H9 (cell line): ENCODE measurements around the gene DOCK1. TPM values are rescaled to one million over a fixed set of nuclear protein-coding genes. Genes with fewer than 3 reads are reported as not detected.

Experiments
- DNase-seq: peaks from one replicate; pipeline ENCODE4 v3.0.0-alpha.2; 2017
- H2AFZ ChIP-seq: one replicate; pipeline ENCODE4 v1.6.1; 2013; ENCODE audit warnings: mild to moderate bottlenecking, low read length, control low read depth, moderate library complexity
- H2AK5ac ChIP-seq: 2 replicates; pipeline ENCODE4 v1.6.1; 2013; ENCODE audit warnings: low read length, control low read depth, mixed read lengths; ENCODE audit not compliant: insufficient read length
- H2BK120ac ChIP-seq: one replicate; pipeline ENCODE4 v1.6.1; 2013; ENCODE audit warnings: low read depth, mild to moderate bottlenecking, low read length, control low read depth, inconsistent platforms; ENCODE audit not compliant: poor library complexity, severe bottlenecking
- H2BK12ac ChIP-seq: 2 replicates; pipeline ENCODE4 v1.6.1; 2013; ENCODE audit warnings: low read length, control low read depth, mixed read lengths, low read depth; ENCODE audit not compliant: insufficient read length
- H2BK15ac ChIP-seq: 2 replicates; pipeline ENCODE4 v1.6.1; 2013; ENCODE audit warnings: low read depth, low read length, control low read depth
- H2BK20ac ChIP-seq: one replicate; pipeline ENCODE4 v1.6.1; 2013; ENCODE audit warnings: low read depth, mild to moderate bottlenecking, low read length, control low read depth, inconsistent platforms; ENCODE audit not compliant: poor library complexity, severe bottlenecking
- H2BK5ac ChIP-seq: 2 replicates; pipeline ENCODE4 v1.6.1; 2013; ENCODE audit warnings: low read length, control low read depth, mixed read lengths; ENCODE audit not compliant: insufficient read length
- H3K14ac ChIP-seq: 2 replicates; pipeline ENCODE4 v1.6.1; 2013; ENCODE audit warnings: low read length, control low read depth; ENCODE audit not compliant: insufficient read depth
- H3K18ac ChIP-seq: 2 replicates; pipeline ENCODE4 v1.6.1; 2013; ENCODE audit warnings: low read depth, mild to moderate bottlenecking, mixed read lengths, low read length, control low read depth; ENCODE audit not compliant: insufficient read length
- H3K23ac ChIP-seq: 2 replicates; pipeline ENCODE4 v1.6.1; 2013; ENCODE audit warnings: low read length, control low read depth, mixed read lengths, low read depth; ENCODE audit not compliant: insufficient read length
- H3K23me2 ChIP-seq: 2 replicates; pipeline ENCODE4 v1.6.1; 2013; ENCODE audit warnings: low read depth, mild to moderate bottlenecking, mixed read lengths, low read length, control low read depth; ENCODE audit not compliant: insufficient read length, poor library complexity, severe bottlenecking
- H3K27ac ChIP-seq: 2 replicates; pipeline ENCODE4 v1.5.1; 2013; ENCODE audit warnings: low read length, control low read depth, mixed read lengths, low read depth; ENCODE audit not compliant: insufficient read length
- H3K27me3 ChIP-seq: 2 replicates; pipeline ENCODE4 v1.6.1; 2013; ENCODE audit warnings: low read length, control low read depth, inconsistent platforms; ENCODE audit not compliant: insufficient read depth
- H3K4ac ChIP-seq: 2 replicates; pipeline ENCODE4 v1.6.1; 2013; ENCODE audit warnings: low read depth, mild to moderate bottlenecking, control low read depth, inconsistent platforms, low read length, moderate library complexity
- H3K4me1 ChIP-seq: 2 replicates; pipeline ENCODE4 v1.6.1; 2013; ENCODE audit warnings: low read length, control low read depth, inconsistent platforms; ENCODE audit not compliant: insufficient read depth
- H3K4me2 ChIP-seq: 2 replicates; pipeline ENCODE4 v1.6.1; 2013; ENCODE audit warnings: low read length, control low read depth, mixed read lengths; ENCODE audit not compliant: insufficient read length, insufficient read depth
- H3K56ac ChIP-seq: 2 replicates; pipeline ENCODE4 v1.6.1; 2013; ENCODE audit warnings: low read depth, mild to moderate bottlenecking, mixed read lengths, low read length, control low read depth; ENCODE audit not compliant: insufficient read length
- H3K79me1 ChIP-seq: 2 replicates; pipeline ENCODE4 v1.6.1; 2013; ENCODE audit warnings: low read depth, mild to moderate bottlenecking, moderate library complexity, low read length, control low read depth, inconsistent platforms; ENCODE audit not compliant: insufficient read depth, poor library complexity, severe bottlenecking
- H3K79me2 ChIP-seq: 2 replicates; pipeline ENCODE4 v1.6.1; 2013; ENCODE audit warnings: low read length, control low read depth, inconsistent platforms; ENCODE audit not compliant: insufficient read depth
- H3K9ac ChIP-seq: 2 replicates; pipeline ENCODE4 v1.6.1; 2013; ENCODE audit warnings: low read length, control low read depth, mixed read lengths; ENCODE audit not compliant: insufficient read length; ENCODE audit errors: extremely low read depth
- H3K9me3 ChIP-seq: one replicate; pipeline ENCODE4 v1.6.1; 2013; ENCODE audit warnings: low read depth, low read length, inconsistent platforms; ENCODE audit not compliant: control insufficient read depth
- H3T11ph ChIP-seq: one replicate; pipeline ENCODE4 v1.6.1; 2013; ENCODE audit warnings: mild to moderate bottlenecking, low read length, control low read depth, inconsistent platforms
- H4K20me1 ChIP-seq: one replicate; pipeline ENCODE4 v1.6.1; 2013; ENCODE audit not compliant: control insufficient read depth, insufficient read length, insufficient read depth
- H4K5ac ChIP-seq: 2 replicates; pipeline ENCODE4 v1.6.1; 2013; ENCODE audit warnings: low read depth, mild to moderate bottlenecking, mixed read lengths, low read length, control low read depth; ENCODE audit not compliant: insufficient read length
- H4K8ac ChIP-seq: replicated peaks from 2 replicates; pipeline ENCODE4 v1.6.1; 2013; ENCODE audit warnings: low read length, control low read depth, mixed read lengths, low read depth; ENCODE audit not compliant: insufficient read length
- H4K91ac ChIP-seq: 2 replicates; pipeline ENCODE4 v1.6.1; 2013; ENCODE audit warnings: low read depth, mild to moderate bottlenecking, moderate library complexity, mixed read lengths, low read length, control low read depth; ENCODE audit not compliant: insufficient read length
- H3K27ac Mint-ChIP-seq, 3 experiments: 2 replicates in 2 of 3; 3 replicates in 1 of 3; pipeline ENCODE4 v1.8.0; 2020 to 2021; ENCODE audit warnings: mixed read lengths in 3 of 3, mild to moderate bottlenecking in 1 of 3, moderate library complexity in 1 of 3
- H3K27me3 Mint-ChIP-seq: 2 replicates; pipeline ENCODE4 v1.8.0; 2021; ENCODE audit warnings: low read depth, mild to moderate bottlenecking, moderate library complexity, mixed read lengths
- H3K36me3 Mint-ChIP-seq, 3 experiments: 2 replicates in 2 of 3; 3 replicates in 1 of 3; pipeline ENCODE4 v1.8.0; 2020 to 2021; ENCODE audit warnings: low read depth in 3 of 3, mixed read lengths in 3 of 3; ENCODE audit not compliant: insufficient read depth in 1 of 3
- H3K4me1 Mint-ChIP-seq, 2 experiments: 2 replicates each; pipeline ENCODE4 v1.8.0; 2020; ENCODE audit warnings: mixed read lengths in 2 of 2
- H3K4me3 Mint-ChIP-seq, 2 experiments: 2 replicates in 1 of 2; 3 replicates in 1 of 2; pipeline ENCODE4 v1.8.0; 2020 to 2021; ENCODE audit warnings: mild to moderate bottlenecking in 2 of 2, mixed read lengths in 2 of 2, moderate library complexity in 1 of 2
- H3K9me3 Mint-ChIP-seq, 2 experiments: 2 replicates in 1 of 2; 3 replicates in 1 of 2; pipeline ENCODE4 v1.8.0; 2020; ENCODE audit warnings: mild to moderate bottlenecking in 2 of 2, mixed read lengths in 2 of 2, moderate library complexity in 1 of 2
- CTCF ChIP-seq: fragments of 200-600 bp; sonication (generic); conservative IDR thresholded peaks from 3 replicates; pipeline ENCODE4 v1.8.0; 2021; ENCODE audit warnings: antibody characterized with exemption, mild to moderate bottlenecking
- WGBS: extraction: QIAGEN DNeasy Blood & Tissue Kit; methylation state at CpG from one replicate; pipeline ENCODE4 v1.1.7; 2013; ENCODE audit warnings: missing lambda C conversion rate, low lambda C conversion rate, mixed read lengths; ENCODE audit not compliant: insufficient read length; ENCODE audit errors: extremely low coverage; 5-methylcytosine and 5-hydroxymethylcytosine counted together
- total RNA-seq: library from RNA; stranded (reverse); gene quantifications from 2 replicates; pipeline ENCODE4 v1.2.1, GENCODE V29; 2021

The DOCK1 gene
- total RNA-seq, 1 experiment from 2014 or later = 57.0 TPM

- H3K56ac ChIP-seq = no peak overlapping the region
- no peak for TF ChIP-seq CTCF
- no CpG with 5 or more reads among the region's 7 CpGs for WGBS
- no peak overlapping the region for H2BK15ac ChIP-seq
- no peak overlapping the region for H3K9ac ChIP-seq
- no peak overlapping the region for H2AK5ac ChIP-seq
- no peak overlapping the region for H4K91ac ChIP-seq
- H3K18ac ChIP-seq = no peak overlapping the region
- no peaks in the 10 kb centered on the region for H3K27me3 ChIP-seq
- no peak overlapping the region for H2BK120ac ChIP-seq
- no peaks in the 10 kb centered on the region for H3K23me2 ChIP-seq
- no peak overlapping the region for H2BK12ac ChIP-seq
- H3K4me1 Mint-ChIP-seq = peaks cover 0 to 12% of the 10 kb centered on the region in 2 experiments; a peak in 2 of 4 replicates
- H2AFZ ChIP-seq = no peak overlapping the region
- no peak overlapping the region for H3K4ac ChIP-seq
- H4K8ac ChIP-seq = no peak overlapping the region
- no peaks in the 10 kb centered on the region for H3K4me1 ChIP-seq
- no peak overlapping the region for H3K27ac ChIP-seq
- no peak overlapping the region for H4K5ac ChIP-seq
- H2BK5ac ChIP-seq = no peak overlapping the region
- no peaks in the 10 kb centered on the region for H3K79me2 ChIP-seq
- no peaks in the 10 kb centered on the region for H3K9me3 Mint-ChIP-seq
- no peak overlapping the region for H3K4me3 Mint-ChIP-seq
- peaks cover 0 to 5% (median 0%) of the 10 kb centered on the region in 3 experiments; a peak in 2 of 7 replicates for H3K36me3 Mint-ChIP-seq
- H3T11ph ChIP-seq = no peak overlapping the region
- H3K4me2 ChIP-seq = no peak overlapping the region
- H2BK20ac ChIP-seq = no peak overlapping the region
- H3K9me3 ChIP-seq = no peaks in the 10 kb centered on the region
- H3K27me3 Mint-ChIP-seq = no peaks in the 10 kb centered on the region; the same call in 1 of the 2 replicates
- no peak for DNase-seq
- H3K14ac ChIP-seq = no peak overlapping the region
- no peak overlapping the region for H3K23ac ChIP-seq
- H4K20me1 ChIP-seq = no peaks in the 10 kb centered on the region
- no peak overlapping the region for H3K27ac Mint-ChIP-seq
- no peaks in the 10 kb centered on the region for H3K79me1 ChIP-seq
Observed at GRCh38 chr10:127203067-127203466, 297.8 kb downstream of the DOCK1 start.
